Uterus (tissue), 4 donors: Measurements from ENCODE around the gene TRIM68. TPM values are rescaled to one million over a fixed set of nuclear protein-coding genes. Genes with fewer than 3 reads are reported as not detected.

Experiments used
- DNase-seq, 2 donors: peaks; one replicate each; pipeline ENCODE4 v3.0.0-alpha.2; 2019 to 2020
- H3K27ac ChIP-seq, 2 donors: fragments of 200-600 bp; sonication (generic); 1 replicate in 1 of 2; 2 replicates in 1 of 2; pipeline ENCODE4 v1.5.1; 2016 to 2018
- H3K27me3 ChIP-seq, 2 donors: fragments of 200-600 bp; sonication (generic); one replicate each; pipeline ENCODE4 v1.5.1; 2018 to 2019; ENCODE audit warnings: control low read depth in 1 of 2
- H3K36me3 ChIP-seq, 2 donors: fragments of 200-600 bp; sonication (generic); one replicate each; pipeline ENCODE4 v1.5.1; 2019; ENCODE audit warnings: control low read depth in 1 of 2
- H3K4me1 ChIP-seq, 2 donors: fragments of 200-600 bp; sonication (generic); one replicate each; pipeline ENCODE4 v1.5.1; 2018 to 2019; ENCODE audit warnings: control low read depth in 1 of 2
- H3K4me3 ChIP-seq, 2 donors: fragments of 200-600 bp; sonication (generic); 1 replicate in 1 of 2; 2 replicates in 1 of 2; pipeline ENCODE4 v1.5.1; 2018 to 2019; ENCODE audit warnings: mild to moderate bottlenecking in 1 of 2
- H3K9me3 ChIP-seq, 2 donors: fragments of 200-600 bp; sonication (generic); one replicate each; pipeline ENCODE4 v1.5.1; 2019; ENCODE audit warnings: control low read depth in 1 of 2
- CTCF ChIP-seq, 4 experiments: fragments of 200-600 bp in 2 of 4; fragments of 450-650 bp in 2 of 4; sonication (generic) in 2 of 4; IDR thresholded peaks; one replicate each; pipeline ENCODE4 v1.5.1; 2016 to 2019; ENCODE audit warnings: antibody characterized with exemption in 4 of 4, mild to moderate bottlenecking in 2 of 4, moderate library complexity in 1 of 4
- POLR2A ChIP-seq, 2 donors: fragments of 450-650 bp; IDR thresholded peaks; one replicate each; pipeline ENCODE4 v1.6.1; 2016; ENCODE audit warnings: antibody characterized with exemption in 2 of 2, mild to moderate bottlenecking in 1 of 2, moderate library complexity in 1 of 2
- intact Hi-C: fragments of 100-400 bp; cut with DNase I; formaldehyde crosslinking; loops from one replicate; pipeline ENCODE4 v1.15.1; 2023; ENCODE audit warnings: low total_unique reads
- total RNA-seq, 4 donors: library from RNA; depleted of rRNA in 3 of 4; stranded (reverse); fragments of >200 nt in 3 of 4; gene quantifications; one replicate each; pipeline versions ENCODE4 v1.1.0 to v1.2.4, GENCODE V29; 2014 to 2023
- donor health status: DM: yes; HTN: yes; CAD: no.

The TRIM68 gene
- total RNA-seq, 4 donors from 2014 or later: 9.0 to 22.7 (median 13.3) TPM

- intact Hi-C loops: no loop called here
- DNase-seq: no peak
- H3K27me3 ChIP-seq: no peaks in the 10 kb centered on the region
- H3K4me1 ChIP-seq: no peaks in the 10 kb centered on the region
- TF ChIP-seq POLR2A (IDR thresholded peaks at IDR 0.05) (no peak), CTCF (IDR thresholded peaks at IDR 0.05) (no peak)
- no peaks in the 10 kb centered on the region for H3K9me3 ChIP-seq
- no peak overlapping the region for H3K27ac ChIP-seq
- no peaks in the 10 kb centered on the region for H3K36me3 ChIP-seq
- H3K4me3 ChIP-seq: no peak overlapping the region
These were observed 11.5 kb upstream of the TRIM68 start for GRCh38 chr11:4619514-4619913.

- no peak for DNase-seq
- no peak overlapping the region for H3K4me3 ChIP-seq
- no peak for TF ChIP-seq CTCF (IDR thresholded peaks at IDR 0.05)
- TF ChIP-seq POLR2A (IDR thresholded peaks at IDR 0.05): no peak
These were observed 7.9 kb upstream of the TRIM68 start for GRCh38 chr11:4615856-4616444.

GRCh38 chr11:4611986-4612385 lies 4.0 kb upstream of the TRIM68 start:
- no peaks in the 10 kb centered on the region for H3K27me3 ChIP-seq
- no peaks in the 10 kb centered on the region for H3K9me3 ChIP-seq
- intact Hi-C loops: no loop called here
- no peak for DNase-seq
- TF ChIP-seq CTCF (IDR thresholded peaks at IDR 0.05): no peak
- no peak for TF ChIP-seq POLR2A (IDR thresholded peaks at IDR 0.05)
- H3K36me3 ChIP-seq: no peaks in the 10 kb centered on the region
- no peaks in the 10 kb centered on the region for H3K4me1 ChIP-seq
- no peak overlapping the region for H3K4me3 ChIP-seq
- H3K27ac ChIP-seq: no peak overlapping the region

More at GRCh38 chr11:4615856-4616444, 7.9 kb upstream of the TRIM68 start:
- Histone ChIP-seq H3K27ac (no peak overlapping the region), H3K36me3 (no peaks in the 10 kb centered on the region), H3K27me3 (no peaks in the 10 kb centered on the region), H3K4me1 (no peaks in the 10 kb centered on the region), H3K9me3 (no peaks in the 10 kb centered on the region)
- intact Hi-C loops: no loop called here

- H3K36me3 ChIP-seq: no peaks in the 10 kb centered on the region
- TF ChIP-seq CTCF (IDR thresholded peaks at IDR 0.05) (no peak), POLR2A (IDR thresholded peaks at IDR 0.05) (no peak)
- DNase-seq: no peak
- peak overlapping the region in 1 of 2 donors; percentile 16 for H3K4me3 ChIP-seq
- H3K9me3 ChIP-seq: no peaks in the 10 kb centered on the region
- no peaks in the 10 kb centered on the region for H3K27me3 ChIP-seq
- no peaks in the 10 kb centered on the region for H3K4me1 ChIP-seq
- intact Hi-C loops: no loop called here
- H3K27ac ChIP-seq: peak overlapping the region in 1 of 2 donors; percentile 46
These were observed 2.4 kb upstream of the TRIM68 start for GRCh38 chr11:4610258-4610935.

- Histone ChIP-seq H3K36me3 (no peaks in the 10 kb centered on the region), H3K4me1 (no peaks in the 10 kb centered on the region), H3K27me3 (no peaks in the 10 kb centered on the region), H3K27ac (peak overlapping the region; percentile 87 to 91), H3K9me3 (no peaks in the 10 kb centered on the region), H3K4me3 (peak overlapping the region; percentile 62 to 72)
- intact Hi-C loops: no loop called here
- TF ChIP-seq POLR2A (IDR thresholded peaks at IDR 0.05) (no peak), CTCF (IDR thresholded peaks at IDR 0.05) (no peak)
- DNase-seq: no peak
These were observed 935 bp downstream of the TRIM68 start for GRCh38 chr11:4607096-4607495.
